RKO (cell line): ENCODE measurements around the gene ACOX2.

Experiments used
- DNase-seq: peaks from one replicate; pipeline ENCODE4 v3.0.0-alpha.2; 2016; ENCODE audit warnings: low spot score

ACOX2 gene

DNA sequence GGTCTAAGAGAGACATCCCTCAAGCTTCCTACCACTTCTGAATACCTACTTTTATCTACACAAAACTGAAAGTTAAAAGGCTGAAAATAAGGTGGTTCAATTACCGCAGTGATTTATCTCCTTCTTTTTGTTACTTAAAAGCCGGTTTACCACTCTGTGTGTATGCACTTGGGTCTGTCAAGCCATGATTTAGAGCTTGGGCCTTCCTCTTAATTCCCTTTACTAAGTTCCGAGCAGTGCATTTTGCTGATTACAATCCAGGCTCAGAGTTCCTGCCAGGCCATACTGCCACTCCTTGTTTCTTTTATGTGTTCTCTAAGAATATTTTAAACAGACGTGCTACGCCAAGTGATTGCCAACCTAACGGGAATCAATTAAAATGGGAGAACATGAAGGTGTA is 28.6 kb downstream of the ACOX2 start:
- DNase-seq = no peak

DNA sequence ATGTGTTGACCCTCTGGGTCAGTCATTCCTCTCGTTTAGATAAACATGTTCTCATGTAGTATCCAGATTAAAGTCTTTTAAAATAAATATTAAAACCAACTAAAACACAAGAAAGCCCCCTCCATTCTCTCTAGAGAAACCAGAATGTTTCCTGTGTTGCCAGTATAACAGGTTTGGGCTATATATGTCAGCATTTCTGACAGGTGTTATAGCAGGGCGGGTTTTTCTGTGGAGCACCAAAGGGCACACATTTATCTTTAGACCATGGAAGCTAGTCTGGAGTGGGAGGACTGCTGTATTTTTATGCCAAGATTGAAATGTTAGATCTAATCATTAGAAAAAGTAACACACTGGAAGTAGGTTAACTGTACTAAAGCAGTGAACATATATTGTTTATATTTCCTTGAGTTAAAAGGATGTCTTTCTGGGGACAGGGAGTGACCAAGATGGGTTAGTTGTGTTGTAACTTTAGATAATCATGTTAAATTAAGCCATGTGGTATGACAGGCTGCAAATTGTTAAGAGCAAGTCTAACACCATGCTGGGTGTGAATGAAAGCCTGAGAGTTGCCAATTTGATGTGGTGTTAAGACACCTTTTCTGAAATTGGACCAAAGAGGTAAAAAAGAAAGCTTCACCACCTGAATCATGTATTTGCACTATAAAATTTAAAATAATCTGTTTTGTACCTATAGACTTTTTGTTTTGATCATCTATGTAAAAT is 29.5 kb downstream of the ACOX2 start:
- DNase-seq = no peak

- DNase-seq = no peak
Measured at GRCh38 chr3:58502872-58503271, 34.1 kb downstream of the ACOX2 start.

- no peak for DNase-seq
Measured at GRCh38 chr3:58497097-58497496, 39.9 kb downstream of the ACOX2 start.

DNA sequence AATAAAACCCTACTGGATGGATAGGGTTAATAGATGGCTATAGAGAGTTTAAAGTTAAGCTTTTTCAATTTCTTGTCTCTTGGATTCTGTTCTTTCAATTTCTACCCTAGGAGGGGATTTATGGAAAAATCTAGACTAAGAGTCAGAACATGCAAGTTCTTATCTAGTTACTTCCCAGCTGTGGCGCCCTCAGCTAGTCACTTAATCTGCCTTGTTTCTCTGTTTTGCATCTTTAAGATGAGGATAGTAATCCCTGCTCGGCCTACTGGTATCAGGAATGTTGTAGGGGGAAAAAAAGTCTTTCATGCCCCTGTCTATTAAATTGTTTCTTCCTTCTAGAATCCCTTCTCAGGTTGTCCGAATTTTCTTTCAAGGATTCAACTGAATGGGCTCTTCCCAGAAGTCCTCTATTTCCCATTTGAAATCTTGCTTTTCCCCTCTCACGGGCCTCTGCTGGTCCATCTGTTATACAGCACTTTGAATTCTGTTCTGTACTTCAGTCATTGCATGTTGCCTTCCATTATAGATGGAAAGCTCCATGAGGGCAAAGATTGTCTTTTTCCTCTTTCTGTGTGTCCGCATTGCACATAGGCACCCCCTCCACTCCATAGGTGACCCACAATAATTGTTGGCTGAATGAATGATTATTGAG is 40.7 kb downstream of the ACOX2 start:
- DNase-seq = no peak

- DNase-seq = no peak
Measured at GRCh38 chr3:58495101-58495500, 41.9 kb downstream of the ACOX2 start.

- no peak for DNase-seq
Measured at GRCh38 chr3:58494107-58494506, 42.9 kb downstream of the ACOX2 start.

- peak; percentile 48 for DNase-seq
Measured at GRCh38 chr3:58492494-58492905, 44.5 kb downstream of the ACOX2 start.

DNA sequence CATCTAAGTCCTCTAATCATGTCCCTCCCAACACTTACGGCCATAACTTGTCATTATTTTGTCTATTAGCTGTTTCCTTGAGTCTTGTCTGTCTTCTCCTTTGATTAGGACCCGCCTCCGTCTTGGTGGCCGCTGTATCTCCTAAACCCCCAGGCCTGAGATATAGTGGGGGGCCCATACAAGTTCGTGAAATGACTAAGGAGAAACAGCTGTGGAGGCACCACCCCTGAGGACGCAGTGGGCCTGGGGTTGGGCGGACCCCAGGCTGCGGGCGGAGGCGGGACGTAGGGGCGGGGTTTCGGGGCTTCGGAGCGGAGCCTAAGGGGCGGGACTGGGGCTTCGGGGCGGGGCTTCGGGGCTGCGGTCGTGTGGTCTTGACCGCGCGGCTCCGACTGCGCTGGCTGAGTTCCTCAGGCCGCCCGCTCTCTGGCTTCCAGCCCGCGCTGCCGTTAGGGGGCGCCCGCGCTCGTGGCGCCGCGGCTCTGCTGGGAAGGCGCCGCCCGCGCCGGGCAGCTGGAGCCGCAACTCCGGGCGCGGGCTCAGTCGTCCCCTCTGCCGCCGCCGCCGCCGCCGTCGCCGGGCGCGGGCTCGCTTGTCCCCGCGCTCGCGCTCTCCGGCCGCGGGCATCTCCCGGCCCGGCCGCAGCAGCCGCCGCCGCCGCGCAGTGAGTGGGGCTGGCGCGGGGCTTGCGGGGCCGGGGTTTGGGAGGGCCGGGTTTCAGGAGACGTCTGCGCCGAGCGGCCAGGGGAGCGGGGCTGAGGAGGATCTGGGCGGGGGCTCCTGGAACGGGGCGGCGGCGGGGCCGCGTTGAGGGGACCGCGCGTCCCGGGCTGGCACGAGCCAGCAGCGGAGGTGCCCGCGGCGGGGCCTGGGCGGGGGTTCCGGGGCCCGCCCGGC is 45.2 kb downstream of the ACOX2 start, which contains the start of gene KCTD6:
TSS of gene KCTD6 (plus strand) at position 591 of the 897 bp plus-strand sequence. CDS start 6,660 bp downstream, outside the sequence.
- DNase-seq = peak; percentile 93

DNA sequence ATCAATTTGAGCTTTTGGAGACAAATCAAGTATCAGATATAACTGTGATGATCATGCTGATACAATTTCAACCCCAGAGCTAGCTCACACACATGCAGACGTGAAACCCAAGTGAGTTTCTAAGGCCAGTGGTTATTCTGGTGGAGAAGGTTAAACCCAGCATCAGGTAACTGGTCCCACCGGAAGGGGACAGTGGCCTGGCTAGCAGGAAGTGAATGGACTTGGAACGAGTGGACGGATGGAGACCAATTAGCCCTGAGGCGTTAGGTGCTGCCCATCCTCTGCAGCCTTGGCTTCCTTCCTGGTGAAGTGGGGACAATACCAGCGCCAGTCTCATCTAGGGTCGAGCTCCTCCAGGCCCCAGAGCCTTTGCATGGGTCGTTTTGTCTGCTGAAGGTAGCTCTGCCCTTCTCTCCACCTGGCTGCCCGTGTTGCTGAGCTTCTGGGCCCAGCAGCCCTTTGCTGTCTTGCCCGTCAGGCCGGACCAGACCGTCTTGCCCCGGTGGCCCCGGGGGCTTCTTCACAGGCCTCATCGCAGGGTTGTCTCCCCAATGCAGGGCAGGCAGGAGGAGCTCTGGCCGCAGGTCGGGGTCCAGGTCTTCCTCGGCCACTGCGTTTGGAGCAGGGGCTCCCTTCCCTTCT is 46.0 kb downstream of the ACOX2 start:
- no peak for DNase-seq

- DNase-seq = no peak
Measured at GRCh38 chr3:58488967-58489366, 48.0 kb downstream of the ACOX2 start.

GRCh38 chr3:58487140-58487886 is 49.7 kb downstream of the ACOX2 start:
- peak; percentile 86 for DNase-seq

GRCh38 chr3:58485801-58486435 is 51.1 kb downstream of the ACOX2 start:
- DNase-seq = no peak

DNA sequence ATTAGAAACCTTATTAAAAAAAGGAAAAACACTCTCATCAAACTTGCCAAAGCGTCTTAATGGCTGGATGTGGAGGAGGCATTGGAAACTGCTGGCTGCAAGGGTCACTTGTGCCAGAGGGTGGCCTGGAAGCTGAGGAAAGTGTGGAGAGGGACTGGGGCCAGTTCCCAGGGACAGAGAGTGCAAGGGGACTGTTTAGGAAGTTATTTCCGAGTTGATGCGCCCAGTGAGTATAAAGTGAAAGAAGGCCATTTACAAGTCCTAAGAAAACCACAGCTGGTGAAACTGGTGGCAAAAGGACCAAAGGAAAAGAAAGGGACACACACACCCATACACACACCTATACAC is 52.3 kb downstream of the ACOX2 start:
- no peak for DNase-seq

- no peak for DNase-seq
Measured at GRCh38 chr3:58484045-58484721, 52.8 kb downstream of the ACOX2 start.

GRCh38 chr3:58482917-58483636 is 53.9 kb downstream of the ACOX2 start:
- DNase-seq = no peak

DNA sequence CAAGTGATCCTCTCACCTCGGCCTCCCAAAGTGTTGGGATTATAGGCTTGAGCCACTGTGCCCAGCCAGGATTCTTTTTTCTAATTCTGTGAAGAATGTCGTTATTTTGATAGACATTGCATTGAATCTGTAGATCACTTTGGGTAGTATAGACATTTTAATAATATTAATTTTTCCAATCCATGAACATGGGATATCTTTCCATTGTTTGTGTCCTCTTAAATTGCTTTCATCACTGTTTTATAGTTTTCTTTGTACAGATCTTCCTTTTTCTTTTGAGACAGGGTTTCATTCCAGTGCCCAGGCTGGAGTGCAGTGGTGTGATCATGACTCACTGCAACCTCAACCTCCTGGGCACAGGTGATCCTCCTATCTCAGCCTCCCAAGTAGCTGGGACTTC is 56.7 kb downstream of the ACOX2 start:
- DNase-seq = no peak

DNA sequence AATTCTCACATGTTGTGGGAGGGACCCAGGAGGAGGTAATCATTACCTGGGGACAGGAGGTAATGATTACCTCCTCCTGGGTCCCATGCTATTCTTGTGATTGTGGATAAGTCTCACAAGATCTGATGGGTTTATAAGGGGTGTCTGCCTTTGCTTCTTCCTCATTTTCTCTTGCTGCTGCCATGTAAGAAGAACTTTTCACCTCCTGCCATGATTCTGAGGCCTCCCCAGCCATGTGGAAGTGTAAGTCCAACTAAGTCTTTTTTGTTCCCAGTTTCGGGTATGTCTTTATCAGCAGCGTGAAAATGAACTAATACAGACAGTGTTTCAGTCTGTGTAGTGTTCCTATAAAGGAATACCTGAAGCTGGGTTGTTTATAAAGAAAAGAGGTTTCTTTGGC is 58.2 kb downstream of the ACOX2 start:
- no peak for DNase-seq

DNA sequence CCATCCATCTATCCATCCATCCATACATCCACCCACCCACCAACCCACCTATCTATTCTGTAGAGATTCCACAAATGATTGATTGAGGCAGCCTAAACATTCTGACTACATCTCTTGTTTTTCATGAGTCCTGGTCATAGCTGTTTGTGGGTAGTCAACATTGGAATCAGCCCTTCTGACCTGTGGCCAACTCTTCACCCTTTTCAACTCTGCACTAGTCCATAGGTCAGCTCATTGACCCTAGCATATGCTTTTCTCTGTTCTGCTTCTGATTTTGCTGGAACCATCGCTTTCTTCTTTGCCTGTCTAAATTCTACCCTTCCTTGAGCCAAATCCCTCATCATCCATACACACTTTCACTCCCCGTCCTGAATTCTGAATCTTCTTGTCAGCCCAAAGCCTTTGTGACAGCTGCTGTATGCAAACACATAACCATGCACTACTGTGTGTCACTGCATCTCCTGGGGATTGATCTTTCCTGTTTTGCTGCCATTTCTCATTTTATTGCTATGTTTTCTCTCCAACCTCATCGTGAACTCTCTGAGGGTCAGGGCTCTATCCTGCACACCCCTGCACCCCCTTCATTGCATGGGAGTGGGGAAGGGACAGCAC is 61.9 kb downstream of the ACOX2 start:
- DNase-seq = no peak
